GM20431 (cell line): Measurements from ENCODE around the gene PIK3R4.

Source experiments
- in situ Hi-C: fragments of 300-500 bp; cut with MseI, MboI; formaldehyde crosslinking; loops from one replicate; pipeline ENCODE4 v1.15.0; 2020; ENCODE audit warnings: low sequenced_read_pairs; ENCODE audit not compliant: unreplicated experiment

The PIK3R4 gene

GRCh38 chr3:130649061-130649654 lies 97.5 kb downstream of the PIK3R4 start:
- in situ Hi-C loops, result no loop called here

DNA sequence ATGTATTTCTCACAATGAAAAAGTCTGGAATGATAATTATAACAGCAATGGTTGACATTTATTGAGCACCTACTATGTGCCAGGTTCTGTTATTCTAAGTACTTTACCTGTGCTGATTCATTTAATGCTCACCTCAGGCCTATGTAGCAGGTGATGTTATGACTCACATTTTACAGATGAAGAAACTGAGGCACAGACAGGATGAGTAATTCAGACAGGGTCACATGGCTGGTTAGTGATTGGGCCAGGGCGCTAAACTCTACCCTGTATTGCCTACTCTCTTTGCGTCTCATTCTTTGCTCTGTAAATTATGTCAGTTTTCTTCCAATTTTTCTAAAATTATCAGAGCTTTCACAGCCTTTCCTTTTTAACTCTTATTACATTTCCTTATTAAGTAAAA lies 98.3 kb downstream of the PIK3R4 start:
- in situ Hi-C loops, result no loop called here

- in situ Hi-C loops, result no loop called here
Measured at GRCh38 chr3:130645261-130645660, 101.4 kb downstream of the PIK3R4 start.

- in situ Hi-C loops, result no loop called here
Measured at GRCh38 chr3:130644628-130645253, 101.9 kb downstream of the PIK3R4 start.

GRCh38 chr3:130640027-130640426 lies 106.6 kb downstream of the PIK3R4 start:
- in situ Hi-C loops, result no loop called here

GRCh38 chr3:130636480-130637234 lies 110.0 kb downstream of the PIK3R4 start:
- in situ Hi-C loops, result no loop called here

DNA sequence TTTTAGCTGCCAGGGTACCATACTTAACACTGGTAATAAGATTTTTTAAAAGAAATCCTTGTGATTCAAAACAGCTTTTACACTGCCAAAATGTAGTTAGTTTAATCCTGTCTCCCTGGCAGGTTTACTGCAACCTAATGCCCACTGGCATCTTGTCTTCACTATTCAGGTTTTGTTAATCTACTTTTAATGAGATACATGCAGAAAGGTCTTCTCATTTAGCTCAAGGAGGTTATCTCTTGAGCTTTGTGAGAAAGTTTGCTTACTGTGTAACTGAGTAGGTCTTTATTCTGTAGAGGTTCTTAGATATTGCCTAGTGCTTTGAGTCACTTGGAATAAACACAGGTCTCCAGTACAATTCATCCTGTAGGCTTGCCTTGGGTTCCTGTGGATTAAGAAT lies 110.7 kb downstream of the PIK3R4 start:
- in situ Hi-C loops, result no loop called here

DNA sequence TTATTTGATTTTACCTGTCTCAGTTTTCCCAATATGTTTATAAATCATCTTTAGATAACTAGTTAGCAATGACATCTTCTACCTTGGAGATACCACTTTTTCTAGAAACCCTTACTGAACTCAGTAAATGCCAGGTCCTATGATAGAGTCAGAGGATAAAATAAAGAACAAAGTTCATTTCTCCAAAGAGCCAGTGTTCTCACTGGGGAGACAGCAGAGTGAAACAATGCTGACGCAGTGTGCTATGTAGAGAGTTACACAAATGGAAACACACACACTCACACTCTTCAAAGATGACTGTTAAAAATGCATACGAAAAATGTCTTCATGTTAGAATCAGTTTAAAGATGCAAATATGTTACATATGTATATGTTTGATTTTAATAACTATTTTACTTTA lies 111.3 kb downstream of the PIK3R4 start:
- in situ Hi-C loops, result no loop called here
